Heart right ventricle (tissue), 16 donors: ENCODE measurements around the gene TBC1D17. TPM values are rescaled to one million over a fixed set of nuclear protein-coding genes. Genes with fewer than 3 reads are reported as not detected.

Source experiments
- ATAC-seq, 8 donors: fragments of 200-7000 bp; cut with Tn5 transposase; one replicate each; pipeline ENCODE4 v1.9.1; 2020; ENCODE audit warnings: mild to moderate bottlenecking in 8 of 8, moderate library complexity in 8 of 8, moderate number of reproducible peaks in 1 of 8
- DNase-seq, 2 donors: peaks; one replicate each; pipeline ENCODE4 v3.0.0-alpha.2; 2020
- H3K27ac ChIP-seq, 10 donors: fragments of 200-600 bp; sonication (generic) in 2 of 10; one replicate each; pipeline versions ENCODE4 v1.5.0 to v1.8.0; 2020 to 2022; ENCODE audit warnings: mild to moderate bottlenecking in 3 of 10
- H3K27me3 ChIP-seq, 7 donors: fragments of 200-600 bp; one replicate each; pipeline ENCODE4 v1.8.0; 2021 to 2022; ENCODE audit warnings: mild to moderate bottlenecking in 2 of 7
- H3K36me3 ChIP-seq, 9 donors: fragments of 200-600 bp; sonication (generic) in 1 of 9; one replicate each; pipeline versions ENCODE4 v1.5.0 to v1.8.0; 2020 to 2022; ENCODE audit warnings: mild to moderate bottlenecking in 2 of 9
- H3K4me1 ChIP-seq, 9 donors: fragments of 200-600 bp; sonication (generic) in 1 of 9; one replicate each; pipeline versions ENCODE4 v1.5.0 to v1.8.0; 2020 to 2022; ENCODE audit warnings: mild to moderate bottlenecking in 4 of 9
- H3K4me3 ChIP-seq, 10 donors: fragments of 200-600 bp; sonication (generic) in 2 of 10; one replicate each; pipeline versions ENCODE4 v1.5.0 to v1.8.0; 2020 to 2022; ENCODE audit warnings: mild to moderate bottlenecking in 7 of 10, moderate library complexity in 2 of 10
- H3K9me3 ChIP-seq, 11 donors: fragments of 200-600 bp in 10 of 11; sonication (generic) in 2 of 11; one replicate each; pipeline versions ENCODE4 v1.5.0 to v1.8.0; 2013 to 2022; ENCODE audit warnings: mild to moderate bottlenecking in 2 of 11, control low read depth in 1 of 11, moderate library complexity in 1 of 11
- WGBS, 2 donors: extraction: QIAGEN DNeasy Blood & Tissue Kit; methylation state at CpG; one replicate each; pipeline ENCODE4 v1.1.7; 2013; ENCODE audit warnings: inconsistent platforms in 1 of 2; 5-methylcytosine and 5-hydroxymethylcytosine counted together
- intact Hi-C, 10 donors: fragments of 100-400 bp; cut with DNase I; formaldehyde crosslinking; loops; one replicate each; pipeline versions ENCODE4 v1.11.1 to v1.14.2; 2022
- polyA plus RNA-seq, 2 donors: library from polyadenylated mRNA; stranded (reverse); fragments of 200-250 nt; gene quantifications; one replicate each; pipeline ENCODE4 v1.2.3, GENCODE V29; 2013
- total RNA-seq, 10 donors: library from RNA; stranded (reverse); fragmentation: NEBNext Ultra II Directional in 3 of 10; extraction: Animal tissue kit (Norgen Biotek cat#: 25700) in 3 of 10; gene quantifications; one replicate each; pipeline versions ENCODE4 v1.2.1 to v1.2.4, GENCODE V29; 2021 to 2023
- TF ChIP-seq, protein P1 (sequence below), 9 donors: fragments of 200-600 bp; sonication (generic) in 2 of 9; IDR thresholded peaks; one replicate each; pipeline versions ENCODE4 v1.5.0 to v1.8.0; 2021 to 2022; ENCODE audit warnings: antibody characterized with exemption in 9 of 9, mild to moderate bottlenecking in 5 of 9, moderate library complexity in 1 of 9
- donor health status: Arrhythmogenic right ventricular cardiomyopathy.
- donor health status: ischemic (EF 13 %, LVEDD 7.1; RV severe dilation, severe dysfunction).
- donor health status: healthy with polysubstance abuse.
- donor health status: DM: no; HTN: yes; CAD: no.
- donor health status: DM: no; HTN: no; CAD: no.
- donor health status: ischemic (EF 25% LVEDD 6.9; RV normal size, moderate dysfunction).
- donor health status: ischemic (EF 25% LVEDD 5.7; RV mildly dilated, moderate dysfunction).
- donor health status: healthy.
- donor health status: DM: yes; HTN: yes; CAD: no.
- donor health status: Ischemic cardiomyopathy.
- donor health status: ischemic (EF 35%, LVEDD 5.7; RV mildly dilated, moderate dysfunction).
- donor health status: nonischemic (EF 11% LVEDD 7.7; RV severe dilation, severe dysfunction).
- donor health status: DM: yes; HTN: yes; CAD: no.
- donor health status: PGD.
- donor health status: ischemic (EF 29% LVEDD 5.4; RV normal size, mild dysfunction).
- donor health status: nonischemic (EF 23%, LVEDD 6.1; RV moderate dilation, normal function).

TBC1D17 gene
- total and polyA plus RNA-seq, 12 donors, result 30.4 to 57.9 (median 49.8) TPM

DNA sequence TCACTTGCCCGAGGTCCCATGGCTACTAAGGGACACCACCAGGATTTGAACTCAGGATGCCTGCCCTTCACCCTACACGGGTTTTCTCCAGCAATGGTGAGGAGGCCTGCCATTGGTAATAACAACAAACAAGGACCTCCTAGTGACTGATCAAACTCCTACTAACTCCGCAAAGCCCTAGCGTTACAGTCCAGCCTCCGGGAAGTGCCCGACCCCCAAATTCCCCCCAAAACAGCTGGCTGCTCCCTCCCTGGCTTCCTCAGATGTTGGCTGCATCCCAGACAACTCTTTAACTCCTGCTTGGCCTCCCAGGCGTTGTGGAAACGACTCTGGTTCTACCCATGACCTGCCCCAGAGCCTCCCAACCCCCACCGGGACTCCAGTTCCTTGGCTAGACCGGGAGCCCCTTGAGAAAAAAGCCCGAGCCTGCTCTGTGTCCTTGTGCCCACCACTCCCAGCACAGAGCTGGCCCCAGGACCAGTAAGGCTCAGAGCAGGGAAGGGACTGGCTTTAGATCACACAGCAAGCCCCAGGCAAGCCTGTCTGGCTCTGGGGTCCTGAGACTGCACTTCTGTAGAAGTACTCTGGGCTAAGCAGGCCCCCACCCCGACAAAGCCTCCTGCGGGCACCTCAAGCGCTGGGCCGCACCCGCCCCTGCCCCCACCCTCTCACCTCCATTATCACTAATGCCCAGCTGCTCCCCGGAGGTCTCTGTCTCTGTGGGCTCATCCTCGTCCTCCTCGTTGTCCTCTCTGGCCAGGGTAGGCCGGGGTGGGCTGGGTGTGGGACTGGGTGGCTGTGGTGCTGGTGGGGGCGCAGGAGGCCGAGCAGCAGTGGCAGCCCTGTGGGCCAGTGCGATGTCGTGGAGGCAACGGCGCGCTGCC, 5.0 kb upstream of the TBC1D17 start:
- intact Hi-C loops, result no loop called here
- Histone ChIP-seq H3K4me1 (peaks cover 13 to 51% (median 38%) of the 10 kb centered on the region in 9 donors), H3K4me3 (no peak overlapping the region), H3K9me3 (no peaks in the 10 kb centered on the region), H3K36me3 (peaks cover 0 to 25% (median 4%) of the 10 kb centered on the region in 9 donors), H3K27ac (no peak overlapping the region), H3K27me3 (no peaks in the 10 kb centered on the region)
- DNase-seq, result no peak
- 87% methylated on average over 27 of the region's 27 CpGs for WGBS, 2 donors
- no peak for ATAC-seq
- TF ChIP-seq, protein P1, sequence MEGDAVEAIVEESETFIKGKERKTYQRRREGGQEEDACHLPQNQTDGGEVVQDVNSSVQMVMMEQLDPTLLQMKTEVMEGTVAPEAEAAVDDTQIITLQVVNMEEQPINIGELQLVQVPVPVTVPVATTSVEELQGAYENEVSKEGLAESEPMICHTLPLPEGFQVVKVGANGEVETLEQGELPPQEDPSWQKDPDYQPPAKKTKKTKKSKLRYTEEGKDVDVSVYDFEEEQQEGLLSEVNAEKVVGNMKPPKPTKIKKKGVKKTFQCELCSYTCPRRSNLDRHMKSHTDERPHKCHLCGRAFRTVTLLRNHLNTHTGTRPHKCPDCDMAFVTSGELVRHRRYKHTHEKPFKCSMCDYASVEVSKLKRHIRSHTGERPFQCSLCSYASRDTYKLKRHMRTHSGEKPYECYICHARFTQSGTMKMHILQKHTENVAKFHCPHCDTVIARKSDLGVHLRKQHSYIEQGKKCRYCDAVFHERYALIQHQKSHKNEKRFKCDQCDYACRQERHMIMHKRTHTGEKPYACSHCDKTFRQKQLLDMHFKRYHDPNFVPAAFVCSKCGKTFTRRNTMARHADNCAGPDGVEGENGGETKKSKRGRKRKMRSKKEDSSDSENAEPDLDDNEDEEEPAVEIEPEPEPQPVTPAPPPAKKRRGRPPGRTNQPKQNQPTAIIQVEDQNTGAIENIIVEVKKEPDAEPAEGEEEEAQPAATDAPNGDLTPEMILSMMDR (IDR thresholded peaks at IDR 0.05), result no peak

DNA sequence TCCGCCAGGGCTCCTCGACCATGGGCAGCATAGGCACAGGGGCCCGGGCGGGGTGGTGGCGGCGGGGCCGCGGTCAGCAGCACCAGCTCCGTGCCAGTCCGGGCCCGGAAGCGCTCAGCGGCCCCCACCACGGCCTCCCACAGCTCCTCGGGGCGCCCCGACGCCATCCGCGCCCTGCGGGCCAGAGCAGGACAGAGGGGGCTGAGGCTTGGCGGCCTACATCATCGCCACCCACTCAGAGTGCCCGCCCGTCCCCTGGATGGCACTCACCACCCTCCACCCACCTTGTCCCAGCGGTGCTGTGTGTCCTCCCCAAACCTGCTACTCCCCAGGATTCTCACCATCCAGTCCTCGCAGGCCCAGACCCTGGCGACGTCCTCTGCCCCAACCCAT, 4.4 kb upstream of the TBC1D17 start:
- H3K9me3 ChIP-seq, result no peaks in the 10 kb centered on the region
- WGBS, 2 donors, result 96 to 97% methylated on average over 16 to 29 of the region's 29 CpGs
- no peak overlapping the region for H3K4me3 ChIP-seq
- no peak for ATAC-seq
- H3K36me3 ChIP-seq, result peaks cover 0 to 25% (median 4%) of the 10 kb centered on the region in 9 donors
- H3K27me3 ChIP-seq, result no peaks in the 10 kb centered on the region
- no peak for DNase-seq
- intact Hi-C loops, result no loop called here
- no peak overlapping the region for H3K27ac ChIP-seq
- H3K4me1 ChIP-seq, result peaks cover 13 to 47% (median 36%) of the 10 kb centered on the region in 9 donors
- TF ChIP-seq, protein P1 (IDR thresholded peaks at IDR 0.05), result no peak

DNA sequence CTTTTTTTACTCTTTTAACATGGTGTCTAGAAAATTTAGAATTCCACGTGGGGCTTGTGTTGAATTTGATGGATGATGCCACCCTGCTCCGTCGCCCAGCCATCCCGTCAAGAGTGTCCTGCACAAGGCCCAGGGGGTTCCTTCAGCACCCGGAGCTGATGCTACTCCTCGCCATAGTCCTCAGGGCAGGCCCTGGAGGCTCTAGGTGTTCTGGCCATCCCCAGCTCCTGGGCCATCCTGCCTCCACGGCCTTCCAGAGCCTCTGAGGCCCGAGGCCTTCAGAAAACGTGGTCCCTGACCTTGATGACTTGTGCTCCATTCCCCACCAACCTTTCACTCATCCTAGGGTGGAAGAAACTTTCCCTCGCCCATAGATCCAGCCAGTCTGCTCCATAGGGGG, 3.7 kb upstream of the TBC1D17 start:
- TF ChIP-seq, protein P1 (IDR thresholded peaks at IDR 0.05), result no peak
- 87 to 89% methylated on average over 10 of the region's 10 CpGs for WGBS, 2 donors

DNA sequence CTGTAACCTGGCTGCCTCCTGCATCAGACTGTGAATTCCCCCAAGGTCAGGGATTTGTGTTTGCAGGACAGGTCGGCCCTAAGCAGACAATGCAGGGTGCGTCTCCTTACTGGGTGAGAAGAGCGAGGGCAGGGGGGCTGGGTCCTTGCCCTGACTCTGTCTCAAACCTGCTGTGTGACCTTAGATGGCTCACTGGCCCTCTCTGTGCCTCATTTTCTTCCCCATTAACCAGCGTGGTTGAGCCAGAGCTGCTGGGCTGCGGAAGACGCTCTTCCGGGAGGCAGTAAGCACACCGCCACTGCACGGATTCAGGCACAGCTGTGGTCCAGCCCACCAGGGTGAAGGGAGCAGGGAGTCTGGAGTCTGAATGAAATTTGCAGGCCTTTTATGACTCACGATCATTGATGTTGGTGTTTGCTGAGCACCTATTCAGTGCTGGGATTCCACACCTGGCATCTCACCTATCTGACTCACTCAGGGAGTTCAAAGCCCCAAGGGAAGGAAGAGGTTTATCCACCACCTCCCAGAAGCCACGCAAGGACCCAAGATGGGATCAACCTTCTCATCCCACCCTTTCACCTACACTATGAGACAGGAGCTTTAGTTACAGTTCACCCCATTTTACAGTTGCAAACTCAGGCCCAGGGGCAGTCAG, 2.9 kb upstream of the TBC1D17 start:
- DNase-seq (no peak), ATAC-seq (no peak)
- Histone ChIP-seq H3K9me3 (no peaks in the 10 kb centered on the region), H3K4me3 (no peak overlapping the region), H3K27me3 (no peaks in the 10 kb centered on the region), H3K4me1 (peaks cover 12 to 48% (median 35%) of the 10 kb centered on the region in 9 donors), H3K36me3 (peaks cover 0 to 37% (median 14%) of the 10 kb centered on the region in 9 donors), H3K27ac (peak overlapping the region in 1 of 10 donors; percentile 98)
- 93 to 96% methylated on average over 11 of the region's 11 CpGs for WGBS, 2 donors
- TF ChIP-seq, protein P1 (IDR thresholded peaks at IDR 0.05), result no peak
- intact Hi-C loops, result loop anchor here in 3 of 10 donors (5.0 kb wide), 3 partner anchors 107 to 377 kb away; partner anchors contain the start of genes AP2A1 (in 2 of the 3), PRMT1 (in 1 of the 3) and RPS11 (in 1 of the 3)

More for the DNA sequence above, 3.7 kb upstream of the TBC1D17 start:
- intact Hi-C loops, result no loop called here
- Histone ChIP-seq H3K27me3 (no peaks in the 10 kb centered on the region), H3K9me3 (no peaks in the 10 kb centered on the region), H3K4me3 (no peak overlapping the region), H3K27ac (no peak overlapping the region), H3K4me1 (peaks cover 15 to 47% (median 35%) of the 10 kb centered on the region in 9 donors), H3K36me3 (peaks cover 0 to 29% (median 6%) of the 10 kb centered on the region in 9 donors)
- ATAC-seq, result no peak
- no peak for DNase-seq
